Nephron (organoid): ENCODE data around the gene DHX16.

Source experiments
- H3K27ac Mint-ChIP-seq, 3 experiments: 2 replicates each; pipeline ENCODE4 v1.8.0; 2020; ENCODE audit warnings: mixed read lengths in 3 of 3, mild to moderate bottlenecking in 2 of 3, moderate library complexity in 1 of 3
- H3K27me3 Mint-ChIP-seq: 2 replicates; pipeline ENCODE4 v1.8.0; 2021; ENCODE audit warnings: low read depth, mild to moderate bottlenecking, moderate library complexity, mixed read lengths
- H3K36me3 Mint-ChIP-seq: 2 replicates; pipeline ENCODE4 v1.8.0; 2020; ENCODE audit warnings: low read depth, mixed read lengths
- H3K4me1 Mint-ChIP-seq: 2 replicates; pipeline ENCODE4 v1.8.0; 2020; ENCODE audit warnings: mixed read lengths
- H3K4me3 Mint-ChIP-seq, 3 experiments: 2 replicates each; pipeline ENCODE4 v1.8.0; 2020; ENCODE audit warnings: mild to moderate bottlenecking in 3 of 3, mixed read lengths in 3 of 3, moderate library complexity in 2 of 3
- H3K9me3 Mint-ChIP-seq: 2 replicates; pipeline ENCODE4 v1.8.0; 2020; ENCODE audit warnings: mixed read lengths
- CTCF ChIP-seq, 3 experiments: fragments of 200-600 bp; sonication (generic); IDR thresholded peaks; one replicate each; pipeline ENCODE4 v1.5.0; 2021; ENCODE audit warnings: antibody characterized with exemption in 3 of 3; ENCODE audit not compliant: unreplicated experiment in 3 of 3

DHX16 gene

GRCh38 chr6:30686908-30687658 is 14.3 kb upstream of the DHX16 start:
- H3K27ac Mint-ChIP-seq, result peak overlapping the region; percentile 94 to 96 (median 94)
- peaks cover 81% of the 10 kb centered on the region for H3K4me1 Mint-ChIP-seq
- no peaks in the 10 kb centered on the region for H3K9me3 Mint-ChIP-seq
- peak overlapping the region; percentile 96 to 98 (median 97) for H3K4me3 Mint-ChIP-seq
- H3K36me3 Mint-ChIP-seq, result peaks cover 5% of the 10 kb centered on the region
- peaks cover 3% of the 10 kb centered on the region for H3K27me3 Mint-ChIP-seq
- TF ChIP-seq CTCF (IDR thresholded peaks at IDR 0.05; ENCODE audit: unreplicated experiment in 3 of 3), result no peak

- no peaks in the 10 kb centered on the region for H3K9me3 Mint-ChIP-seq
- no peak for TF ChIP-seq CTCF (IDR thresholded peaks at IDR 0.05; ENCODE audit: unreplicated experiment in 3 of 3)
- H3K4me1 Mint-ChIP-seq, result peaks cover 83% of the 10 kb centered on the region
- H3K36me3 Mint-ChIP-seq, result peaks cover 5% of the 10 kb centered on the region
- peak within 1 kb of the TSS; percentile 96 to 98 (median 97) for H3K4me3 Mint-ChIP-seq
- H3K27ac Mint-ChIP-seq, result peak within 1 kb of the TSS; percentile 94 to 97 (median 94)
- peaks cover 3% of the 10 kb centered on the region for H3K27me3 Mint-ChIP-seq
Measured at GRCh38 chr6:30686009-30686907, 13.5 kb upstream of the DHX16 start, which contains the start of gene PPP1R18. Gene PPP1R18 (minus strand): TSS chr6:30686645. CDS start chr6:30686018, 627 bp downstream.

- TF ChIP-seq CTCF (IDR thresholded peaks at IDR 0.05; ENCODE audit: unreplicated experiment in 3 of 3), result no peak
- peaks cover 81% of the 10 kb centered on the region for H3K4me1 Mint-ChIP-seq
- H3K27ac Mint-ChIP-seq, result peak overlapping the region; percentile 81 to 94 (median 89)
- H3K9me3 Mint-ChIP-seq, result no peaks in the 10 kb centered on the region
- peaks cover 9% of the 10 kb centered on the region for H3K36me3 Mint-ChIP-seq
- peaks cover 3% of the 10 kb centered on the region for H3K27me3 Mint-ChIP-seq
- peak overlapping the region; percentile 96 to 98 (median 97) for H3K4me3 Mint-ChIP-seq
Measured at GRCh38 chr6:30685157-30686008, 12.6 kb upstream of the DHX16 start.

- Mint-ChIP-seq H3K27me3 (peaks cover 3% of the 10 kb centered on the region), H3K9me3 (no peaks in the 10 kb centered on the region), H3K4me3 (peak overlapping the region; percentile 96 to 98 (median 97)), H3K36me3 (peaks cover 16% of the 10 kb centered on the region), H3K4me1 (peaks cover 81% of the 10 kb centered on the region), H3K27ac (peak overlapping the region; percentile 81 to 94 (median 89))
- no peak for TF ChIP-seq CTCF (IDR thresholded peaks at IDR 0.05; ENCODE audit: unreplicated experiment in 3 of 3)
Measured at GRCh38 chr6:30684386-30685156, 11.8 kb upstream of the DHX16 start.

- Mint-ChIP-seq H3K4me3 (peak overlapping the region; percentile 82 to 89 (median 89)), H3K27ac (peak overlapping the region; percentile 53 to 81 (median 61)), H3K4me1 (peaks cover 81% of the 10 kb centered on the region), H3K27me3 (peaks cover 1% of the 10 kb centered on the region), H3K36me3 (peaks cover 22% of the 10 kb centered on the region), H3K9me3 (no peaks in the 10 kb centered on the region)
- no peak for TF ChIP-seq CTCF (IDR thresholded peaks at IDR 0.05; ENCODE audit: unreplicated experiment in 3 of 3)
Measured at GRCh38 chr6:30683980-30684338, 11.2 kb upstream of the DHX16 start.
